Measurements from ENCODE around the gene SAMM50. TPM values are rescaled to one million over a fixed set of nuclear protein-coding genes. Genes with fewer than 3 reads are reported as not detected.

SAMM50 gene
- total RNA-seq, 1 donor from 2014 or later = 32.6 TPM

GRCh38 chr22:43917521-43917920, 37.7 kb upstream of the SAMM50 start:
- DNase-seq (ENCODE audit: low read depth) (no peak), FAIRE-seq (no peak)
- H3K27me3 ChIP-seq (ENCODE audit: control insufficient read depth, insufficient read depth, low read length) = peaks cover 2% of the 10 kb centered on the region
- H3K36me3 ChIP-seq (ENCODE audit: control insufficient read depth, insufficient read depth, low read length) = no peaks in the 10 kb centered on the region
- TF ChIP-seq CTCF (IDR thresholded peaks at IDR 0.05; ENCODE audit: insufficient read depth, low read length, severe bottlenecking) = no peak
- no peak overlapping the region for H3K4me3 ChIP-seq (ENCODE audit: low read depth, low read length)

- Histone ChIP-seq H3K4me3 (ENCODE audit: low read depth, low read length) (no peak overlapping the region), H3K36me3 (ENCODE audit: control insufficient read depth, insufficient read depth, low read length) (no peaks in the 10 kb centered on the region), H3K27me3 (ENCODE audit: control insufficient read depth, insufficient read depth, low read length) (peaks cover 1% of the 10 kb centered on the region)
- no peak for TF ChIP-seq CTCF (IDR thresholded peaks at IDR 0.05; ENCODE audit: insufficient read depth, low read length, severe bottlenecking)
- no peak for DNase-seq (ENCODE audit: low read depth)
- no peak for FAIRE-seq
These were observed 35.9 kb upstream of the SAMM50 start for GRCh38 chr22:43919106-43919973.

GRCh38 chr22:43921370-43921769, 33.9 kb upstream of the SAMM50 start:
- H3K4me3 ChIP-seq (ENCODE audit: low read depth, low read length) = no peak overlapping the region
- no peaks in the 10 kb centered on the region for H3K36me3 ChIP-seq (ENCODE audit: control insufficient read depth, insufficient read depth, low read length)
- TF ChIP-seq CTCF (IDR thresholded peaks at IDR 0.05; ENCODE audit: insufficient read depth, low read length, severe bottlenecking) = no peak
- peaks cover 1% of the 10 kb centered on the region for H3K27me3 ChIP-seq (ENCODE audit: control insufficient read depth, insufficient read depth, low read length)
- DNase-seq (ENCODE audit: low read depth) (no peak), FAIRE-seq (no peak)

GRCh38 chr22:43922123-43922522, 33.1 kb upstream of the SAMM50 start:
- no peak for TF ChIP-seq CTCF (IDR thresholded peaks at IDR 0.05; ENCODE audit: insufficient read depth, low read length, severe bottlenecking)
- peaks cover under 1% of the 10 kb centered on the region for H3K27me3 ChIP-seq (ENCODE audit: control insufficient read depth, insufficient read depth, low read length)
- H3K4me3 ChIP-seq (ENCODE audit: low read depth, low read length) = no peak overlapping the region
- no peak for DNase-seq (ENCODE audit: low read depth)
- FAIRE-seq = no peak
- no peaks in the 10 kb centered on the region for H3K36me3 ChIP-seq (ENCODE audit: control insufficient read depth, insufficient read depth, low read length)

GRCh38 chr22:43923191-43923590, 32.1 kb upstream of the SAMM50 start:
- no peak for DNase-seq (ENCODE audit: low read depth)
- Histone ChIP-seq H3K27me3 (ENCODE audit: control insufficient read depth, insufficient read depth, low read length) (no peaks in the 10 kb centered on the region), H3K4me3 (ENCODE audit: low read depth, low read length) (peak overlapping the region; percentile 52), H3K36me3 (ENCODE audit: control insufficient read depth, insufficient read depth, low read length) (no peaks in the 10 kb centered on the region)
- TF ChIP-seq CTCF (IDR thresholded peaks at IDR 0.05; ENCODE audit: insufficient read depth, low read length, severe bottlenecking) = no peak
- FAIRE-seq = no peak
